ENCODE results near the gene EBLN2.

- TF ChIP-seq CTCF (IDR thresholded peaks at IDR 0.05; ENCODE audit: extremely low read depth in 1 of 2, insufficient read depth in 1 of 2, low read depth in 1 of 2, low read length in 2 of 2), result no peak
- no peak for TF ChIP-seq MYC (IDR thresholded peaks at IDR 0.05; ENCODE audit: low read depth, low read length)
- no peak for TF ChIP-seq MAX (IDR thresholded peaks at IDR 0.05; ENCODE audit: insufficient read depth, insufficient read length)
- TF ChIP-seq EZH2 (IDR thresholded peaks at IDR 0.05; ENCODE audit: borderline replicate concordance, low read depth, low read length, severe bottlenecking), result no peak
- TF ChIP-seq POLR2AphosphoS5 (IDR thresholded peaks at IDR 0.05; ENCODE audit: insufficient read depth, low read depth, low read length), result no peak
- no peak for TF ChIP-seq POLR2A (IDR thresholded peaks at IDR 0.05; ENCODE audit: low read depth, low read length)
- no peak for TF ChIP-seq FOS (IDR thresholded peaks at IDR 0.05; ENCODE audit: borderline replicate concordance, insufficient read depth, low read length)
- no peak for TF ChIP-seq GATA2 (IDR thresholded peaks at IDR 0.05; ENCODE audit: insufficient read depth, insufficient read length, low read depth, low read length)
Observed at GRCh38 chr3:73041537-73041936, 19.9 kb upstream of the EBLN2 start.
